SK-N-SH treated with all-trans-retinoic acid at 6 μM for 48 hours (cell line): ENCODE measurements around the gene LRMDA.

ENCODE experiments used
- ATAC-seq: fragments of 200-7000 bp; cut with Tn5 transposase; 3 replicates; pipeline ENCODE4 v1.9.1; 2020; ENCODE audit warnings: mild to moderate bottlenecking, moderate library complexity
- ARNTL ChIP-seq: fragments of 450-650 bp; formaldehyde crosslinking; IDR thresholded peaks from 2 replicates; pipeline ENCODE4 v1.5.0; 2020; ENCODE audit warnings: low read depth, mild to moderate bottlenecking, moderate library complexity, borderline replicate concordance
- BACH2 ChIP-seq: fragments of 250-450 bp; sonication (Bioruptor Pico); IDR thresholded peaks from 2 replicates; pipeline ENCODE4 v1.9.0; 2021; ENCODE audit warnings: mild to moderate bottlenecking, borderline replicate concordance
- CSDC2 ChIP-seq: fragments of 250-450 bp; sonication (Bioruptor Pico); IDR thresholded peaks from 2 replicates; pipeline ENCODE4 v1.5.0; 2020; ENCODE audit warnings: mild to moderate bottlenecking, moderate library complexity
- ESRRG ChIP-seq: fragments of 250-450 bp; sonication (Bioruptor Pico); IDR thresholded peaks from 2 replicates; pipeline ENCODE4 v1.6.1; 2021; ENCODE audit warnings: mild to moderate bottlenecking
- ISL1 ChIP-seq: fragments of 250-450 bp; sonication (Bioruptor Pico); IDR thresholded peaks from 2 replicates; pipeline ENCODE4 v2.1.2; 2022; ENCODE audit warnings: mild to moderate bottlenecking, moderate library complexity
- OSR1 ChIP-seq: fragments of 250-450 bp; sonication (Bioruptor Pico); IDR thresholded peaks from 2 replicates; pipeline ENCODE4 v1.8.0; 2022; ENCODE audit warnings: moderate library complexity, mild to moderate bottlenecking, inconsistent platforms
- PATZ1 ChIP-seq: fragments of 250-450 bp; sonication (Bioruptor Pico); IDR thresholded peaks from 2 replicates; pipeline ENCODE4 v1.8.0; 2020; ENCODE audit warnings: mild to moderate bottlenecking, moderate library complexity, borderline replicate concordance
- POU6F1 ChIP-seq: fragments of 250-450 bp; sonication (Bioruptor Pico); IDR thresholded peaks from 2 replicates; pipeline ENCODE4 v1.8.0; 2021; ENCODE audit warnings: low read depth, mild to moderate bottlenecking, moderate library complexity, borderline replicate concordance
- PPARA ChIP-seq: fragments of 250-450 bp; sonication (Bioruptor Pico); IDR thresholded peaks from 2 replicates; pipeline ENCODE4 v1.5.0; 2020; ENCODE audit warnings: mild to moderate bottlenecking, borderline replicate concordance
- RARB ChIP-seq: fragments of 250-450 bp; sonication (Bioruptor Pico); IDR thresholded peaks from 2 replicates; pipeline ENCODE4 v1.8.0; 2021; ENCODE audit warnings: mild to moderate bottlenecking, moderate library complexity
- SNAI2 ChIP-seq: fragments of 250-450 bp; sonication (Bioruptor Pico); IDR thresholded peaks from 2 replicates; pipeline ENCODE4 v1.5.0; 2020; ENCODE audit warnings: mild to moderate bottlenecking, moderate library complexity
- TCF4 ChIP-seq: fragments of 250-450 bp; sonication (Bioruptor Pico); IDR thresholded peaks from 2 replicates; pipeline ENCODE4 v1.8.0; 2021; ENCODE audit warnings: mild to moderate bottlenecking, moderate library complexity, borderline replicate concordance
- TOX ChIP-seq: fragments of 250-450 bp; sonication (Bioruptor Pico); IDR thresholded peaks from 2 replicates; pipeline ENCODE4 v1.8.0; 2021; ENCODE audit warnings: mild to moderate bottlenecking, moderate library complexity, borderline replicate concordance
- TSHZ2 ChIP-seq: fragments of 250-450 bp; sonication (Bioruptor Pico); IDR thresholded peaks from 2 replicates; pipeline ENCODE4 v1.5.0; 2020; ENCODE audit warnings: mild to moderate bottlenecking, moderate library complexity
- ZC3H10 ChIP-seq: fragments of 250-450 bp; sonication (Bioruptor Pico); IDR thresholded peaks from 2 replicates; pipeline ENCODE4 v1.5.1; 2021; ENCODE audit warnings: mild to moderate bottlenecking, moderate library complexity
- ZFP3 ChIP-seq: fragments of 250-450 bp; sonication (Bioruptor Pico); IDR thresholded peaks from 2 replicates; pipeline ENCODE4 v1.5.0; 2020; ENCODE audit warnings: mild to moderate bottlenecking, moderate library complexity
- ZFP30 ChIP-seq: fragments of 450-650 bp; formaldehyde crosslinking; IDR thresholded peaks from 2 replicates; pipeline ENCODE4 v1.5.0; 2022; ENCODE audit warnings: mild to moderate bottlenecking, moderate library complexity
- ZNF565 ChIP-seq: fragments of 450-650 bp; formaldehyde crosslinking; conservative IDR thresholded peaks from 2 replicates; pipeline ENCODE4 v1.5.0; 2020; ENCODE audit warnings: low read depth, mild to moderate bottlenecking, moderate library complexity
- ZNF70 ChIP-seq: fragments of 450-650 bp; formaldehyde crosslinking; IDR thresholded peaks from 2 replicates; pipeline ENCODE4 v1.5.0; 2020; ENCODE audit warnings: mild to moderate bottlenecking, moderate library complexity
- ZNF8 ChIP-seq: fragments of 450-650 bp; formaldehyde crosslinking; IDR thresholded peaks from 2 replicates; pipeline ENCODE4 v1.5.0; 2020; ENCODE audit warnings: mild to moderate bottlenecking, moderate library complexity
- TF ChIP-seq, protein P1 (sequence below): fragments of 250-450 bp; sonication (Bioruptor Pico); IDR thresholded peaks from 2 replicates; pipeline ENCODE4 v1.5.1; 2020; ENCODE audit warnings: low read depth, mild to moderate bottlenecking, moderate library complexity
- TF ChIP-seq, protein P2 (sequence below): fragments of 250-450 bp; sonication (Bioruptor Pico); IDR thresholded peaks from 2 replicates; pipeline ENCODE4 v1.5.1; 2021; ENCODE audit warnings: mild to moderate bottlenecking, moderate library complexity

LRMDA gene

GRCh38 chr10:76543655-76544054 lies 1112.2 kb downstream of the LRMDA start:
- no peak; the same call in 2 of the 3 replicates for ATAC-seq
- TF ChIP-seq PATZ1 (CRISPR knock-in tag), result no peak
- no peak for TF ChIP-seq ZFP3
- TF ChIP-seq TSHZ2 (CRISPR knock-in tag), result no peak
- TF ChIP-seq POU6F1, result no peak
- no peak for TF ChIP-seq ZNF8 (CRISPR knock-in tag)
- TF ChIP-seq ISL1 (CRISPR knock-in tag), result no peak
- TF ChIP-seq BACH2 (CRISPR knock-in tag), result no peak
- no peak for TF ChIP-seq RARB (CRISPR knock-in tag)
- no peak for TF ChIP-seq PPARA (CRISPR knock-in tag)
- TF ChIP-seq ARNTL (CRISPR knock-in tag), result no peak
- TF ChIP-seq ZNF70 (CRISPR knock-in tag), result no peak
- TF ChIP-seq, protein P1, sequence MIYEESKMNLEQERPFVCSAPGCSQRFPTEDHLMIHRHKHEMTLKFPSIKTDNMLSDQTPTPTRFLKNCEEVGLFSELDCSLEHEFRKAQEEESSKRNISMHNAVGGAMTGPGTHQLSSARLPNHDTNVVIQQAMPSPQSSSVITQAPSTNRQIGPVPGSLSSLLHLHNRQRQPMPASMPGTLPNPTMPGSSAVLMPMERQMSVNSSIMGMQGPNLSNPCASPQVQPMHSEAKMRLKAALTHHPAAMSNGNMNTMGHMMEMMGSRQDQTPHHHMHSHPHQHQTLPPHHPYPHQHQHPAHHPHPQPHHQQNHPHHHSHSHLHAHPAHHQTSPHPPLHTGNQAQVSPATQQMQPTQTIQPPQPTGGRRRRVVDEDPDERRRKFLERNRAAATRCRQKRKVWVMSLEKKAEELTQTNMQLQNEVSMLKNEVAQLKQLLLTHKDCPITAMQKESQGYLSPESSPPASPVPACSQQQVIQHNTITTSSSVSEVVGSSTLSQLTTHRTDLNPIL (CRISPR knock-in tag), result no peak
- TF ChIP-seq TOX (CRISPR knock-in tag), result no peak
- TF ChIP-seq, all 23 proteins: peak for 0

DNA sequence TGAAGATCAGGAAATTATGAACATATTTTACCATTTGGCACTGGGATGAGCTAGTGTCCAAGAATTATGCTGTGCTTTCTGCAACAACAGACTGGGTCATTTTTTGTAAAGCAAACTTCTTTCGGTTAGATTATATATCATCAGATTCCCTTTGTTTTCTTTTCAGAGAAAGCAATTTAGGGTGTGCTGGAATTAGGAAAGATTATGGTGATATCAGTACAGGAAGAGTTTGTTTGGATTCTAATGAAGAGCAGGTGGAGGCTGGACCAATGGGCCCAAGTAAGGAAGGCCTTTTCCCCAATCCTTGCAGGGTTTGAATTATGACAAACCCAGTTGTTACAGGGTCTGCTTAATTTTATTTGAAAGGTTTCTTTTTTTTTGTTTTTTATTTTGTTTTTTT lies 1113.4 kb downstream of the LRMDA start:
- ATAC-seq, result peak; percentile 52
- TF ChIP-seq TCF4 (CRISPR knock-in tag) (peak; percentile 55; the same call in 1 of the 2 replicates), PPARA (CRISPR knock-in tag) (no peak)
- TF ChIP-seq, protein P2, sequence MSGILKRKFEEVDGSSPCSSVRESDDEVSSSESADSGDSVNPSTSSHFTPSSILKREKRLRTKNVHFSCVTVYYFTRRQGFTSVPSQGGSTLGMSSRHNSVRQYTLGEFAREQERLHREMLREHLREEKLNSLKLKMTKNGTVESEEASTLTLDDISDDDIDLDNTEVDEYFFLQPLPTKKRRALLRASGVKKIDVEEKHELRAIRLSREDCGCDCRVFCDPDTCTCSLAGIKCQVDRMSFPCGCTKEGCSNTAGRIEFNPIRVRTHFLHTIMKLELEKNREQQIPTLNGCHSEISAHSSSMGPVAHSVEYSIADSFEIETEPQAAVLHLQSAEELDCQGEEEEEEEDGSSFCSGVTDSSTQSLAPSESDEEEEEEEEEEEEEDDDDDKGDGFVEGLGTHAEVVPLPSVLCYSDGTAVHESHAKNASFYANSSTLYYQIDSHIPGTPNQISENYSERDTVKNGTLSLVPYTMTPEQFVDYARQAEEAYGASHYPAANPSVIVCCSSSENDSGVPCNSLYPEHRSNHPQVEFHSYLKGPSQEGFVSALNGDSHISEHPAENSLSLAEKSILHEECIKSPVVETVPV (CRISPR knock-in tag), result no peak

- ATAC-seq, result no peak
- TF ChIP-seq ESRRG (no peak), SNAI2 (CRISPR knock-in tag) (no peak), CSDC2 (CRISPR knock-in tag) (no peak), ZNF565 (CRISPR knock-in tag) (no peak), ARNTL (CRISPR knock-in tag) (no peak), TSHZ2 (CRISPR knock-in tag) (no peak), ZNF70 (CRISPR knock-in tag) (no peak), ZC3H10 (no peak), POU6F1 (no peak), OSR1 (CRISPR knock-in tag) (no peak), ZFP30 (CRISPR knock-in tag) (no peak)
- TF ChIP-seq, protein P1 (CRISPR knock-in tag), result no peak
These were observed 1115.0 kb downstream of the LRMDA start for GRCh38 chr10:76546411-76546810.
